Activated T-cell treated with anti-CD3 and anti-CD28 coated beads for 48 hours (primary cell): ENCODE data around the gene ASB16.

ENCODE experiments used
- DNase-seq: peaks from one replicate; pipeline ENCODE4 v3.0.0-alpha.2; 2020; ENCODE audit warnings: low read depth

The ASB16 gene

GRCh38 chr17:44188576-44189403 is 18.3 kb downstream of the ASB16 start:
- DNase-seq, result no peak

- DNase-seq, result no peak
Measured at GRCh38 chr17:44190481-44190880, 20.0 kb downstream of the ASB16 start.

DNA sequence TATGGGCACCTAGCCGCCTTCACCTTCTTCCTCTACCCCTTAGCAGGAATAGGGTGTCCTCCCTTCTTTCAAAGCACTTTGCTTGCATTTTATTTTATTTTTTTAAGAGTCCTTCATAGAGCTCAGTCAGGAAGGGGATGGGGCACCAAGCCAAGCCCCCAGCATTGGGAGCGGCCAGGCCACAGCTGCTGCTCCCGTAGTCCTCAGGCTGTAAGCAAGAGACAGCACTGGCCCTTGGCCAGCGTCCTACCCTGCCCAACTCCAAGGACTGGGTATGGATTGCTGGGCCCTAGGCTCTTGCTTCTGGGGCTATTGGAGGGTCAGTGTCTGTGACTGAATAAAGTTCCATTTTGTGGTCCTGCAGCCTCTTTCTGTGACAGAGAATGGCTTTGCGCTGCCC is 20.9 kb downstream of the ASB16 start:
- no peak for DNase-seq

- no peak for DNase-seq
Measured at GRCh38 chr17:44191941-44192496, 21.5 kb downstream of the ASB16 start.

- no peak for DNase-seq
Measured at GRCh38 chr17:44192750-44193149, 22.2 kb downstream of the ASB16 start.

DNA sequence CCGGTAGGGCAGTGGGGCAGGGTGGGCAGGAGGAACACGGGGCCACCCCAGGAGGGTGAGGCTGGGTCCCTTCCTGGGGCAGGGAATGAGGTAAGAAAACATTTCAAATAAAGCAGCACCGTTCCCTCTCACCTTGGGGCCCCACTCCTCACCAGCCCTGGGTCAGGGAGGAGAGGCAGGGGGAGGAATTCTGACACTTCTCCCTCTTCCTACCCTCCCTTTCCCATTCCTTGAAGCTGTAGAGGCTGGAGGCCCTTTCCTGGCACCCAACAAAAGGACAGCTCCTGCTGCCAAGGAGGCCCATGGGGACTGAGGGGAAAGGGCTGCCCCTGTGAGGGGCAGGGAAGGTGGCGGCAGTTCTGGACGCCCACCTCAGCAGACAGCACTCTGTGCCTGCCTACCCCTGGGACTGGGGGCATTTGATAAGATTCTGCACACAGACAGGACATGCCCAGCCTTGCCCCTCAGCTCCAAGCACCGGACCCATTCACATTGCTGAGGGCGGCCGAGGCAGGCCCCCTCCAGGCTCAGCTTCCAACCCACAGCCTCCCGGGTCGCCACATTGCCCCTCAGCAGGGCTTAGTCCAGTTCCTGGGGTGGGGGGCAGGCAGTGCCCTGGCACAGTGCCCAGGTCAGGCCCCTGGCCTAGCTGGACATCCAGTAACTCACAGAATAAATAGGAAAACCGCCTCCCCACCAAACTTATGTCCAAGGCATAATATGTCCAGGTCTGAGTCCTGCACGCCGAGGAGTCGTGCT is 23.0 kb downstream of the ASB16 start:
- no peak for DNase-seq

GRCh38 chr17:44197107-44197506 is 26.6 kb downstream of the ASB16 start:
- no peak for DNase-seq

GRCh38 chr17:44197980-44198720 is 27.6 kb downstream of the ASB16 start:
- no peak for DNase-seq

DNA sequence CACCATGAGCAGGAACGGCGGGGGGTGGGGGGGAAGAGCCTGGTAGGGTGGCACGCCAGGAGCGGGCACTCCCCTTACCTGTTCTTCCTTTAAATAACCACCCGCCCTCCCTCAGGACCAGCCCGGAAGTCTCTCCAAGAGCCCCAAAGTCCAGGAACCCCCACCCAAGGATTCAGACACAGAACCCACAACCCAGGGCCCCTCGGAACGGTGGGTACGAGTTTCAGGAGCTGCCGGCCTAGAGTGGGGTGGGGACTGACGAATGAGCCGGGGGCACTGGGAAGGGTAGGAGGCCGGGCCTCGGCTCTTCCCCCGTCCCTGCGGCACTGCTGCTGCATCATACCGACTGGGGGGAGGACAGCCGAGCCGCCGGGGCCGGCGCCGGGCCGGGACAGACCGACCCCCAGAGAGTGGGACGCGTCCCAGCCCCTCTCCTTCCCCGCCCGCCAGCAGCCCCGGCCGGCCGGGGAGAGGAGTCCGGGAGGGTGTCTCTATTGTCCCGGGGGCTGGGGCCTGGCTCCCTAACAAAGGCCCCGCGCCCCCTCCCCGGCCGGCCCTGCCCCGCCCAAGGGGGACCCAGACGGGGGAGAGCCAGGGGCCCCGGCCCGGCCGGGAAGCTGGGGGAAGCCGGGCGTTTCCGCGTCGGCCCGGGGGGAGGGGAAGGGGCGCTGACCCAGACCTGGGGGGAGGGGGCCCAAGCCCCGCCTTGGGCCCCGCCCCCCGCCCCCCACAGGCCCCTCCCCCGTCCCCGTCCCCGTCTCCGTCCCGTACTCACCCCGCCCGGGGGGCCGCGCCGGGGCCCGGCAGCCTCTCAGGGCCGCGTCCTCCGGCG is 28.4 kb downstream of the ASB16 start:
- DNase-seq, result peak; percentile 54

GRCh38 chr17:44199553-44200477 is 29.3 kb downstream of the ASB16 start, which contains the start of gene ATXN7L3:
ATXN7L3 (minus strand) TSS chr17:44199884; CDS start chr17:44198070, 1,814 bp downstream.
- peak; percentile 100 for DNase-seq

DNA sequence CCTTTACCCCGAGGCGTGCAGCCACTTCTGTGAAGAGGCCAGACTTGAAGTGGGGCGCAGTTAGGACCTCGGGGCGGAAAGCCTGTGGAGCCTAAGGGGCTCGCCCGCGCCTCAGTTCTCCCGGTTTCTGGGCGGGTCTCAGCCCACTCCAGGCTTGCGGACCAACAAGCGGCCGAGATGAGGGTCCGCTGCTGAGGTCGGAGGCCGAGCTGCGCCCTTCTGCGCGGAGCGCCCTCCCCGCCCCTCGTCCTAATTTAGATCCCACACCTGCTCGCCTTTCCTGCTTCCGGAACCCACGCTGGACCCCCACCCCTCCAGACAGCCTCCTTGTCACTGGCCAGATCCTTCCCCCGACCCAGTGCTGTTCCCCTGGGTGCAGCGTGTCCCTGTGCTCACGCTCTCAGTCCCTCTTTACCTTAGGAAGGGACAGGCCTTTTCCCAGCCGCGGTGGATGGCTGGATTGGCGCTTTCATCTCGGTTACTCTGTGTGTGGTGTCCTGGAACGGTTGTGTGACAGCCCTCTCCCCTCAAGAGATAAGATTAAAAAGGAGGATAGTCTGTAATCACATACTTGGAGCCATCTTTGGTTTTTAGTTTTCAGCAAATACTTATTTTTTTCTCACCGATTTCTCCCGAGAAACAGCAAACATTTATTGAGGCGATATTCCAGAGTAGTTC is 30.1 kb downstream of the ASB16 start:
- DNase-seq, result no peak

GRCh38 chr17:44202756-44203155 is 32.3 kb downstream of the ASB16 start:
- no peak for DNase-seq

GRCh38 chr17:44203731-44204440 is 33.4 kb downstream of the ASB16 start:
- no peak for DNase-seq

DNA sequence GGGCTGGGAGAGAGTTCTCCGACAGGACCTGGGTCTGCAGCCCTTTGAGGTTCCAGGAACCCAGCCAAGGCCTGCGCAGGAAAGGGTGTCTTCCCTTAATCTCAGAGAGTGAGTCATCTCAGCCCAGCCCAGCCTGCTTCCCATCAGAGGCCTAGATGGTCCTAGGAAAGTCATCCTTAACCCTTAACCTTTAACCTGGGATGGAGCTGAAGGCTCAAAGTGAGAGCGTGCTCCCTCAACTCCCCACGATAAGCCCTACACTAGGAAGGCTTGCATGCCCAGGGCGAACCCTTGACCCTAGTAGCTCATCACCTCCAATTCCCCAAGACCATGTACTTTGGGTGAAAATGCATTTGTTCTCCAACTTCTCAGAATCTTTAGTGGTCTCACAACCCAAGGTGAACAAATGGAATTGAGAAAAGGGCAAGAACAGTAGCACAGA is 34.0 kb downstream of the ASB16 start:
- no peak for DNase-seq

DNA sequence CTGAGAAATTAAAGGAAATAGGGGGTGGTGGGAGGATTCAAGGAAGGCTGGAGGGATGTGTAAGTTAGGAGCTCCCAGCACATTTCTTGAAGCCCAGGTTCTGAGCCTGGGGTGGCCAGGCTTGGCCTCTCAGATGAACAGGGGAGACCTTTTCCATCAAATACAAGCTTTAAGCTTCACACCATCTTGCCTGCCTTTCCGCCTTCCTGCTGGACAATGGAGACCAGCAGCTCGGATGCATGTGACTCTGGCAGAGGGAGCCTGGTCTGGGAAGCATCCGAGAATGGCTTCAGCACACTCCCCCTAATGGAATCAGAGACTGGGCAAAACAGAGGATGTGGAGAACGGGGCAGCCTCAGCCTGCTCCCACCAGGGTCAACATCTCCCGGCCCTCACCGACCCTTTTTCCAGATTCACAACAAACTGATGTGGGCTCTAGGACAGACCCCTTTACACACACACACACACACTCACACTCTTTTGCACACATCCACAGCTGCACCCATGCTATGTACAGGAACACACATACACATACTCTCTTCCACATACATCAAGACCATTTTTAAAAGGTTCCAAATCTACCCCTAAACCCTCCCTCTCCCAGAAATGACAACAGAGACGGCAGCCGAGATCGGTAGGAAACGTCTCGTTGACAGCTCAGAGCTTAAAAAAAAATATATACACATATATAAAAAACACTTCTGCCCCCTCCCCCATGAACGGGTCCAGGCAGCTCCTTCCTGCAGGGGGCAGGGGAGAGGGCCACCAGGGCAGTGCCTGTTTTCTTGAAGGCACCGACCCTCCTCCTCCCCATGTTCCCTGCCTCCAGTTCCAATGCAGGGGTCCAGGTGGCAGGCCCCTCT is 35.7 kb downstream of the ASB16 start:
- DNase-seq, result no peak

DNA sequence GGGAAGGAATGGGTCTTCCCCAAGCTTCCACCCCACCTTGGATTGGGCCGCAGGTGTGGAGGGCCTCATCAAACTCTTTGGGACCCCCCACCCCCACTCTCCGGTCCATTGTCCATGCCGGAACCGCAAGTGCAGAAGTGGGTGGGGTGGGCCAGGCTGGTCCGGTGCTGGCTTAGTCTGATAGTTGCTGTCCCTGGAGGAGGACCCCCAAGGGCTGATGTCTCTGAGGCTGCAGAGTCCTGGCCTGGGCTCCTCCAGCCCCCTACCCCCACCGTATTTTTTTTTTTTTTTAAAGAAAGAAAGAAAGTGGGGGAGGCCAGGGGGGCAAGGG is 36.3 kb downstream of the ASB16 start:
- DNase-seq, result no peak

DNA sequence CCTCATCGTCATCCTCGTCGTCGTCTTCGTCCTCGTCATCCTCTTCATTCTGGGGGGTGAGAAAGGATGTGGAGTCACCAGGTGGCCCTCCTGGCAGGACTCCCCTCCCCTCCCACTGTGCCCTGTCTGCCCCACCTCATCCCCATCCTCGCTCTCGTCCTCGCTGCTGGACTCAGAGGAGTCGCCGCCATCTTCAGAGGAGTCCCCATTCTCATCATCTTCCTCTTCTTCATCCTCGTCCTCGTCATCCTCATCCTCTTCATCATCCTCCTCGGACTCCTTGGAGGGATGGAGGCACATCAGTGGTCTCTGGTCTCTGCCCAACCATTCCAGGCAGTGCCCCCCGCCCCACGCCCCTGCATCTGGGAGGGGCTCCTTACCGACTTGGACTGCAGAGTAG is 36.8 kb downstream of the ASB16 start:
- DNase-seq, result no peak

DNA sequence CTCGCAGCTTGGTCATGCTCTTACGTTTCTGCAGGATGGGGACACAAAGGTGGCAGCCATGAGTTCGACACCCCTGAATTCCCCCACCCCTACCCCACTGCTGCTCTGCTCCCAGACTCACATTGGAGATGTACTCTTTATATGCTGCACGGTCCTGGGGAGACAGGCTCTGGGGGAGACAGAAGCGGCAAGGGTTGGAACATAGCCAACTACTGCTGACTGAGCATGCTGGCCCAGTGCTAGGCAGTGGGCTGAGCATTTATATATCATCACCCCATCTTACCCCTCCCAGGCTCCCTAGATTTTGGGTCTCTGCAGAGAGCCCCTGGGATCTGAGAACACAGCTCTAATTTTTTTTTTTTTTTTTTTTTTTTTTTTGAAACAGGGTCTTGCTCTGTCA is 37.2 kb downstream of the ASB16 start:
- no peak for DNase-seq
